HG02870 (cell line): ENCODE data around the gene TNFRSF14.

Experiments used
- ATAC-seq: cut with Tn5 transposase; IDR thresholded peaks from one replicate; pipeline ENCODE4 v1.9.1; 2021; ENCODE audit warnings: mild to moderate bottlenecking, moderate library complexity; ENCODE audit not compliant: unreplicated experiment

Gene TNFRSF14

GRCh38 chr1:2523191-2523890, 32.8 kb upstream of the TNFRSF14 start:
- no peak for ATAC-seq

GRCh38 chr1:2523891-2524609, 32.1 kb upstream of the TNFRSF14 start:
- no peak for ATAC-seq

GRCh38 chr1:2525572-2525919, 30.6 kb upstream of the TNFRSF14 start:
- ATAC-seq: no peak

- peak; percentile 66 for ATAC-seq
Measured at GRCh38 chr1:2525920-2526823, 30.0 kb upstream of the TNFRSF14 start, which contains the start of gene PANK4. Gene PANK4 (minus strand): TSS chr1:2526596. CDS start chr1:2526587, 9 bp downstream.

GRCh38 chr1:2526824-2527555, 29.2 kb upstream of the TNFRSF14 start:
- peak; percentile 37 for ATAC-seq

GRCh38 chr1:2527556-2527860, 28.7 kb upstream of the TNFRSF14 start:
- no peak for ATAC-seq

DNA sequence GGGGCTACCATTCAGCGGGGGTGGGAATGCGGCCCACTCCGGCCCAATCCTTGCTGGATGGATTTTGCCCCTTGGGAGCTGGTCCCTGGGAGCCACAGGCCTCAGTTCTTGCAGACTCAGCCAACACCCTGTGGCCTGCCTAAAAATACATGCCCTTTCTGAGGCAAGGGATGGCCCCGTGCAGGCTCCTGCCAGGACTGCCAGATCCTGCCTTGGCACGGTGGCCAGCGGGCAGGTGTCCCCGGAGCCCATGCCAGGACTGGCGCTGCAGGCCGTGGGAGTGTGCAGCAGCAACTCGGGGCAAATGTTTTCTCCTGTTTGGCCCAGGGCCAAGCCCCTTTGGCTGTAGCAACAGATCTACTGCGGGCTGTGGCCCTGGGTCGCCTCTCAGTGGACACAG, 28.2 kb upstream of the TNFRSF14 start:
- ATAC-seq: no peak

GRCh38 chr1:2528611-2528965, 27.6 kb upstream of the TNFRSF14 start:
- no peak for ATAC-seq

DNA sequence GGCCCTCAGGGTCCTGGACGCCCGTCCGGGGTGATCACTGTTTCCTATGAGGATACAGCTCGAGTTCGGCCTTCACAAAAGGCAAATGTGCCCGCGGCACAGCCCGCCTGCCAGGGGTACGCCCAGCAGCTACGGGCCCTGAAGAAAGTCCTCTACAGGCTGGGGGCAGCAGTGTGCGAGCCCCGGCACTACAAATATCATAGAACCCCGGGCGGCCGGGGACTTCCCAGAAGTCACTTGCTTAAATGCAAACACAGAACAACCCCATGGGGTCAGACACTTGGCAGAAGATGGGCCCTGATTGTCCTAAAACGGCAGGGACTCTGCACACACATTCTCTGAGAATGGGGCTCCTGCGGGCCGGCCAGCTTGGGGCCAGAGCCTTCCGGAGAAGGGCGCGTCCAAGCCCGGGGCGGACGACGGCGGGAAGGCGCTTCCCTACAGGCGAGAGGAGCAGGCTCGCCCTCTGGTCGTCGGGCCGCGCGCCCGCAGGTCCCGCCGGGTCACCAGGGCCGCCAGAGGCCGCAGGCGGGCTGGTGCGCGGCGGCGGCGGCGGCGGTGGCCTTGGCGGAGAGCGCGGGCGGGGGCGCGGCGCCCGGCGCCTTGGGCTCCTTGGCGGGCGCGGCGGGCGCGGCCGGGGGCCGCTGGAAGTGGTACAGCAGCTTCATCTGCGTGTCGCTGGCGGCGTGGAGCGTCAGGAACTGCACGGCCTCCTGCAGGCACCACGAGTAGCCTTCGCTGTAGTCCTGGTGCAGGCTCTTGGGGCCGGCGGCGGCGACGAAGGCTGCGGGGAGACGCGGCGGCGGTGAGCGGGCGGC, 27.0 kb upstream of the TNFRSF14 start:
- no peak for ATAC-seq

GRCh38 chr1:2529784-2530512, 26.2 kb upstream of the TNFRSF14 start, which contains the start of gene HES5:
Gene HES5 (minus strand): TSS chr1:2530263. CDS start chr1:2530164, 99 bp downstream.
- no peak for ATAC-seq

- no peak for ATAC-seq
Measured at GRCh38 chr1:2530513-2531361, 25.4 kb upstream of the TNFRSF14 start.

DNA sequence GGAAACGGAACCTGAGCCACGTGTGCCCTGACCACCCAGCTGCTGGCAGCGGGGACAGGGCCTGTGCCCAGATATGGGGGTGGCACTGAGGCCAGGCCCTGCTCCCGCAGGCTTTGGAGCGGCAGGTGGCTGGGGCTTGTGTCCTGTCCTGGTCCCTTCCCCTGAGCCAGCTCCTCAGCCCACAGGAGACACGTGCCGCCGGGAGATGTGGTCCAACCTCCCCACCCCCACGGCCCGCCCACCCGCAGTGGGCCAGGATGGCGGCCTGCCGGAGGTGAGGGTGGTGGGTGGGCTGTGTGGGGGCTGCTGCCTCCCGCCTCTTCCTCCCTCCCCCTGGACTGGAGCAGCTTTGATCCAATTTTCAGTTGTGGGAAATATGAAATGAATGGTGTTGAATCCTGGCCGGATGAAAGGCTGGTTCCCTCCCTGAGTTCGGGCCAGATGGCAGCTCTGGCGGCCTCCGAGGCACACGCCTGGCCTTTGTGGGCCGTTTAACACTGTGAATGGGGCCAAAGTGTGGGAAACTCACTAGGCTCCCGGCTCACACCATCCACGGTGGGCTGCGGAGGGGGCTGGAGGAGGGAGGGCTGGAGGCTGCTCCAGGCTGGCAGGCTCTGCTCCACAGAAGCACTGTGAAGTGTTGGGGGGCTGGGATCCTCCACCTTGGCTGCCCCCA, 23.5 kb upstream of the TNFRSF14 start:
- no peak for ATAC-seq

- ATAC-seq: no peak
Measured at GRCh38 chr1:2533365-2533764, 22.8 kb upstream of the TNFRSF14 start.

- no peak for ATAC-seq
Measured at GRCh38 chr1:2534315-2534686, 21.9 kb upstream of the TNFRSF14 start.

- no peak for ATAC-seq
Measured at GRCh38 chr1:2534687-2535441, 21.3 kb upstream of the TNFRSF14 start.

GRCh38 chr1:2535455-2535854, 20.7 kb upstream of the TNFRSF14 start:
- ATAC-seq: no peak

DNA sequence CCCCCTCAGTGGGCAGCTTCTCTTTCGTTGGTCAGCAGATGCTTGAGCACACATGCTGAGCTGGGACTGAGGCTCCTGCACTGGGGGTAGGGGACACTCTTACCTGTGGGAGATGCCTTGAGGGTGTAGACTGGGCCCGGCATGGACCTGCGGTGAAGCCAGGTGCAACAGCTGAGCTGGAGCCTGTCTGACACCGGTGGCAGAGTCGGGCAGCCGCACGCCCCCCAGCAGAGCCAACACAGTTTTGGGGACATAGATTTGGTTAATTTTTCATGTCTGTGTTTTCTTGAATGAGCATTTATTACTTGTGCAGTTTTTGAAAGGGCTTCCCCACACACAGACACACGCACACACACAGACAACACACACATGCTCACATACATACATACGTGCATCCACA, 20.2 kb upstream of the TNFRSF14 start:
- ATAC-seq: no peak
